ENCODE measurements around the gene SRGAP2B.
"Not testable (repeated sequence)": the region's sequence is repeated elsewhere in the genome, so short reads cannot be mapped to it uniquely, and the experiment has no call there.

The SRGAP2B gene

GRCh38 chr1:145082483-145083255 is 12.5 kb downstream of the SRGAP2B start:
- not testable (repeated sequence) for DNase-seq

DNA sequence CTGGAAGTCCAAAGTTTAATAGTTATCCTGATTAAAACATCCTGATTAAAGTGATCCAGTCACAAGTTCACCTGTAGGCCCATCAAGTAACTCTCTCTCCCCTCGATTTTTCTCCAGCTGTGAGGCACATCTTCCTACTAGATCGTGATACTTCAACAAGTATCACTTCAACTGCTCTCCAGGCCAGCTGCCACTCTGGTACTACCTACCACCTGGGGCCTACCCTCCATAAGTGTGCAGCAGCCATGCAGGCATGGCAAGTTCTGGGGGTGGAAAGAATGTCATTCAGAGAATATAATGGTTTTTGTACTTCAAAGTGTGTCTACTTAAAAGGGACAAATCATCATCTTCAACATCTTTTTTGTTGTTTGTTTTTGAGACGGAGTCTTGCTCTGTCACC is 14.9 kb downstream of the SRGAP2B start:
- not testable (repeated sequence) for DNase-seq

GRCh38 chr1:145079737-145080136 is 15.4 kb downstream of the SRGAP2B start:
- peak in 1 of 2 donors; percentile 0 for DNase-seq

GRCh38 chr1:145078787-145079370 is 16.2 kb downstream of the SRGAP2B start:
- DNase-seq: not testable (repeated sequence)

DNA sequence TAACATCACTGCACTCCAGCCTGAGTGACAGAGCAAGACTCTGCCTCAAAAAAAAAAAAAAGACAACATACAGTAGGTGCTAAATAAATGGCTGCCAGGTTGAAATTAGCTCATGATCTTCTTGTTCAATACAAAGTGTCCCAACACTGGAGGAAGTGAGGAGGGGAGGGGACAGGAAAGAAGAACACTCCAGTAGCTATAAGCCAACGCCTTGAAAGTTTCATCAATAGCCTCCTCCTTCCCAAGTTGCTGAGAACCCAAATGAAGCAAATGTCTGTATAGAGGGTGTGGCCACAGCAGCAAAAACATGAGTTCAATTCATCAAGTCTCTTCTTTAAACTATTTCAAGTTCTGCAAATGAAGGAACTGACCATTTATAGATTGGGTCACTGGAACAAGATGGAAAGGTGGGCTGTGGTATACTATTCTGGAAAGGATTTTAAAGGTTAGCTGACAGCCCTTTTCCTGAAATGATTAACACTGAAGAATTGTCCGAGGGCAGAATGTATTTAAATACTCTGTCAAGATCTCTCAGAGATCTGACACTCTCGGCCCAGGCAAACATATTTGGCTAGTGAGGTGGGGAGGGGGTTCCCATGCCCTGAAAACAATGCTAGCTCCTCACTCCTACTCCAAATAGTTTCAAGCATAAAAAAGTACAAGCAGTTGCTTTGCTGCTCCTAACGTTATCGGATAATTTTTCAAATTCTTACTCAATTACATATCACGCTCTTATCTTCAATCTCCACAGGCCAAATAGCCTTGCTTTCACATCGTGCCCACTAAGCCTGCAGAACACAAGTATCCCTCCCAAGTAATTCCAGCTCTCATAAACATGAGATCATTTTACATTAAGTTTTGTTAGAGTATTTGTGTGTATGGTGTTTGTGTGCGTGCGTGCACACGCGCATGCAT is 17.0 kb downstream of the SRGAP2B start:
- DNase-seq: not testable (repeated sequence)

GRCh38 chr1:145076877-145077276 is 18.3 kb downstream of the SRGAP2B start:
- not testable (repeated sequence) for DNase-seq

- not testable (repeated sequence) for DNase-seq
Observed at GRCh38 chr1:145074021-145074559, 21.0 kb downstream of the SRGAP2B start.

- DNase-seq: not testable (repeated sequence)
Observed at GRCh38 chr1:145071569-145071968, 23.6 kb downstream of the SRGAP2B start.

DNA sequence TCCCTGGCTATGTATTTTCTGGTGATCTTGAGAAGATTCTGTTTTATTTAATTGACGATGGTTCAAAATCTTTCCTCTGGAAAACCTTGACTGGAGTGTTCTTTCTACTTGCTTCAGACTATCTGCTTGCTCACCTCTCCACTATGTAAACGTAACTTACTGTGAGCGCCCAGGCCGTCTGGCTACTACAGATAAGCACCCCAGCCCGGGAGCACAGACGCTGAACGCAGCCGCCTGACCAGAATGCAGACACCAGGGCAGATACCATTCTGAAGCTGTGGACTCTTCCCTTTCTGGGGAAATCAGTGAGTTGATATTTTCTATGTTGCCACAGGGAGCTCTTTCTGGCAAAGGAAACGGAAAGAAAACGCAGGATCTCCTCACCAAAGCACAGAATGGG is 28.6 kb downstream of the SRGAP2B start:
- not testable (repeated sequence) for DNase-seq

DNA sequence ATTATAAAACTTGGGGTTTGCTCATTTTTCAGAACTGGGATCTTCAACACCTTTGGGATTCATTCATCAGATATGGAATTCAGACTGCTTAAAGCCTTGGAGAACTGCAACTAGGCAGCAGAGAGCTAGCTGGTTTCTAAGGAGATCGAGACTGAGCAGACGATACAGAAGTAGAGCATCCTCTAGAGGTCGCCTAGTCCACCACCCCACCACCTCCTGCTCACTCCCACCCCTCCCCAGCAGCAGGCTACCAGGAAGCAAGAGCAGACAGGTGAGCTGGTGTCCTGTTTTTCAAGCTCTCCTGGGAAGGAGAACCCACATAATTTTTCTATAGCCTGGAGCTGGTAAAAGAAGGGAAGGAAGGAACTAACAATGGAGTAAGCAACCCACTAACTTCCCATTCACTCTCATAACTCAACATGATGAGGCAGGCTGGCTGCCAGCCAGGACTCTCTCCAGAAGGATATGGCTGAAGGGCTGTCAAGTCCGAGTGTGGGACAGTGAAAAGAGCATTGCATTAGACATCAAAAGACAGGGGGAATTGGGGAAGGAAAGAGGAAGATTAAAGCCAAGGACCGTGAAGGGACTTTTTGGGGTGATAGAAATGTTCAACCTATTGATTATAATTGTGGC is 29.8 kb downstream of the SRGAP2B start:
- not testable (repeated sequence) for DNase-seq

DNA sequence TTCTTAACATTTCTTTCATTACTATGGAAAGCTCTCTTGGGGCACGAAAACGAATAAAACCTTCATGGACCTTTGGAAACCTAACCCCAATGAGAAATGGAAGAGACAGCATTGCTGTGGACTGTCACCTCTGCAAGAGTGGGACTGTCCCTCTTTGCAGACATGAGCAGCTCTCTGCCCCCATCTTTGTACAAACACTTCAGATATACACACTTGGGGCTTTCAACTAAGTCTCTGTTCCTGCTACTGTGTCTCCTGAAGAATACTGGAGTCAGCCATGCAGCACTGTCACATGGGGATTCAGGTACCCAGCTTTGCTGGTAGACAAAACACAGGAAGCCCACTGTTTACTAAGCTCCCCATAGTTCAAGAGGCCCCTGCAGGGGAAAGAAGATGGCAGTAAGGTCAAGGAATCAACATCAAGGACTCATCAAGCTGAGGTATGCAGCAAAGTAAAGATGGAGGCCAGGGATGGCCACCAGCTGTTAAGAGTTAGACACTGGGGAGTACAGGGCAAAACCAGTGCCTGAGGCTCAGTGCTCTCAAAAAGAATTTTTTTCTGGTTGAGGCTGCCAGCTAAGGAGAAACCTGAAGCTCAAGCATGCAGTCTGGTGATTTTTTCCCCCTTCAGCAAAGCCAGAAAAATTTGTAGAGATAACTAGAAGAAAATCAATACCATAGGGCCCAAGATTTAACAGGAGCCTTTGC is 31.0 kb downstream of the SRGAP2B start:
- DNase-seq: not testable (repeated sequence)

GRCh38 chr1:145063285-145063684 is 31.8 kb downstream of the SRGAP2B start:
- DNase-seq: not testable (repeated sequence)

GRCh38 chr1:145058184-145058583 is 36.9 kb downstream of the SRGAP2B start:
- DNase-seq: peak in 1 of 2 donors; percentile 14

GRCh38 chr1:145055217-145055760 is 39.8 kb downstream of the SRGAP2B start:
- DNase-seq: not testable (repeated sequence)

DNA sequence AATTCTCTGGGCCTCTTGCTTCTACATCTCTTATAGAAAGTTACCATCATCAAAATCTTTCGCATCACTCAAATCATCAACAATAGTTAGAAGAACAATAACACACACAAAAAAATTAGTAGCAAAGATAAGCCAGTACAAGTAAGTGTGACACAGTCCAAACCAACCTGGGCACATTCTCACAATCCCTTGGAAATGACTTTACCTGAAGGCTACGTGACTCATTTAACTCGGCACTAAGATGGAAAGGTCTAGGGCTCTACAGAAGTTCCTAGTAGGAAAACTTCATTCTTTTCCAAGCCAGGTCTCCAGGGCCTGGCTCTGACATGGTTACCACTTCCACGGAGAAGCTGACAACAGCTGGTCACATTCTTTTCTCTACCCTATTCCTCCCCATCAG is 41.7 kb downstream of the SRGAP2B start:
- not testable (repeated sequence) for DNase-seq

DNA sequence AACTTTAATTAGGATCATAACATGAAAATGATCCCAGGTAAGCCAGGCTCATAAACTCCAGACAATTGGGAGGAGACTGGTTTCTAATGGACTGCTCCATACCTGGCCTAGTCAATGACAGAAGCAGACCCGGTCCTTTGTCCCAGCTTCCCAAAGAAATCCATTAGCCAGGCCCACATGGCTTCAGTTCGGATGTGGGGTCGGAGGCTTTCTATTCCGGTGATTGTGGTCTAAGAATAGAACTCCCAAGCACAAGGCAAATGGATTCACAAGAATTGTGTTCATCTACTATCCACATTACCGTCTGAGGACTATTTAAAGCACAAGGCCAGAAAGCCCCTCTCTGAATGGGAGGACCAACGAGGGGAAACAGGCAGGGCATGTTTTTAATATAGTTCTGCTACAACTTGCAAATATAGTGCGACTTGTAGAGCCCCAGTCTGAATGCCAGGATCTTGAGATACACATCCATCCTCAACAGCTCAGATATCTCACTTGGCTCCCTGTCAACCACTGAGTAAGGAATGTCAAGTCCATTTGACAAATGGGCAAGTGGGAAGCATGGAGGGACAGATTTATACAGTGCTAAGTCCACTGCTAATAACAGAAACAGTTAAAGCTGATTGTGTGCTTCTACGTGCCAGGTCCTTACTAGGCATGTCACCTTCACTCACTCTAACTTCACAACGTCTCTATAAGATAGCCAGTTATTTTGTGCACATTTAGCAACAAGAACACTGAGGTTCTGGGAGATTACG is 42.9 kb downstream of the SRGAP2B start:
- not testable (repeated sequence) for DNase-seq

DNA sequence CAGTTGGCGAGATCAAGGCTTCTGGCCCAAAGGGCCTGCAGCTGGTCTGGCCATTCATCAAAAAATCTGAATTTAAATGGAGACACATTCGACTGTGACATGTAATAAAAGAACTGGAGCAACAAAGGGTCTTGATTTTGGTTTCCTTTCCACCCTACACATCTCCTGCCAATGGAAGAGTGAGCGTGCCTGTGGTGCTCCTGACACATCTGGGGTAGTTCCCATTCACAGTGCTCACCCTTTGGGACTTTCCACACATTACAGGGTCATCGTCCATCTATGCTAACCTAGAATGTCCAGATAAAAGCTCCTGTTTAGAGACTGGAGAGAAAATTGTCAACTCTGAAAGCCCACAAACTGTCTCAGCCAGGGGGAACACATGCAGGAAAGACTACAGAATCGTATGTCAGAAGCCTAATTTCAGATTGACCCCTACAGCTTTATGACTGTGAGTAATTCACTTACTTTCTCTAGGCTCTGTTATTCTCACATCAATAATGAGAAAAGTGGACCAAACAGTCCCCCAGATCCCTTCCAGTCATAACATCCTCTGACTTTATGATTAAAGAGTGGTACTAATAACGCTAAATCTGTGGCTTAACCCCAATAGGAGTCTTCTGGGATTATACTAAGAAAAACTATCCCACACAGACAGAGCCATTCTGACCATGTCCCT is 46.8 kb downstream of the SRGAP2B start:
- DNase-seq: not testable (repeated sequence)

DNA sequence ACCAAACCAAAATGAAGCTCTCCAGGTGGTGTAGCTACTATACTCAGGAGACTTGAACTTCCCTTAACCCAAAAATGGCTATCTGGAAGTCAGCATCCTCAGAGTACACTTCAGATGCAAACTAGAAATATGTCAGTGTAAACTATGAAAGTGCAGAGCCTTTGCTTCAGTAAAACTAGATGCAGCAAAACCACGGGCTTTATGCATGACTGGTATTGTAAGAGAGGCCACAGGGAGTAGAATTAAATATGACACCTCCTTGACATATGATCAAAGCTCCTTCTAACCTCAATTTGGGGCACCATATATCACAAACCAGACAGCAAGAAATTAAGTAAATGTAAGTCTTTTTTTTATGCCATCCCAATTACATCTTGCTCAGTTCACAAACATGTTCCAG is 47.6 kb downstream of the SRGAP2B start:
- not testable (repeated sequence) for DNase-seq

DNA sequence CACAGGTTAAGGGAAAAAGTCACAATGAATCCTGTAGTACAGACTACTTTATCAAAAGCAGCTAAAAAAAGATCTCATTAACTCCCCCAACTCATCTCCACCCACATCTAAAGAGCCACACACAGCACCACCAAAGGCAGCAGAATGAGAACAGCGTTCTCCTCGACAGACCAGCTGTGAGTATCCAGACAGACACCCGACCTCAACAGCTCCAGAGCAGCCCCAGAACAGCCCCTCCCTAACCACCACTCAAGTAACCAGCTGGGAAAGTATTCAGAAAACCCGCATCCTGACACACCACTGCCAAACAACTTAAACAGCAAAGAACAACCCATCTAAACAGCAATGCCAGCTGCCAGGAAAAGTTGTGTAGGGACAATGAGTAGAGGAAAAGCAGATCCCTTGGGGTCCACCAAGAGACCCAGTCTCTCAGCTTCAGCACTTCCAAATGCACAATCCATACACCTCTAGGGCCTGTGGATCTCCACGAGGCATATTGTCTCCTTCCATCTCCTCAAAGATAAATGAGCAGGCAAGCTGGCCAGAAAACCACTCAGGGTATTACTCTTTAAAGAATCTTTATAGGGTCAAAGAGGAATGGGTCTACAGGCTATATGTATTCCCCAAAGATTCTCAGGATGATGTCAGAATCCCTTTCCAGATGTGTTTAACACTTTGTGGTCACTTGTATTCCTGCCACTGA is 49.4 kb downstream of the SRGAP2B start:
- DNase-seq: not testable (repeated sequence)
